GM19238 (cell line): ENCODE measurements around the gene ST6GAL2.

Experiments
- DNase-seq: peaks from one replicate; pipeline ENCODE4 v3.0.0; 2011; ENCODE audit warnings: low spot score; ENCODE audit not compliant: insufficient read length

Gene ST6GAL2

DNA sequence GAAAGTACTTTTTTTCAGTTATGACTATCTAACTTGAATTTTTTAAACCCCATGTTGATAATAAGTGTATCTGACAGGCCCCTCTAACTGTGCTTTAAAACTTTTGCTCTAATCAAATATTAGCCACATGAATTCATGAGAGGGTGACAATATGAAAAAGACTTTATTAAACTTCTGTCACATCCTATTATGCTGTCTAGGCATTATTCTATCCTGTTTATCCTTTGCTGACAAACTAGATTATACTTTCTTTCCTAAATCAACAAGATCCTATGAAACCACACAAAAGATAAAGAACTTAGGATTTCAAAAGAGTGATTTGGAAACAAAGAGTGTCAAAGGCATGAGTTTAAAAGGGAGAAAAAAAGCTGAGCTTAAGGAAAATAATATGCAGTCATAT lies 57.8 kb downstream of the ST6GAL2 start:
- DNase-seq: no peak

DNA sequence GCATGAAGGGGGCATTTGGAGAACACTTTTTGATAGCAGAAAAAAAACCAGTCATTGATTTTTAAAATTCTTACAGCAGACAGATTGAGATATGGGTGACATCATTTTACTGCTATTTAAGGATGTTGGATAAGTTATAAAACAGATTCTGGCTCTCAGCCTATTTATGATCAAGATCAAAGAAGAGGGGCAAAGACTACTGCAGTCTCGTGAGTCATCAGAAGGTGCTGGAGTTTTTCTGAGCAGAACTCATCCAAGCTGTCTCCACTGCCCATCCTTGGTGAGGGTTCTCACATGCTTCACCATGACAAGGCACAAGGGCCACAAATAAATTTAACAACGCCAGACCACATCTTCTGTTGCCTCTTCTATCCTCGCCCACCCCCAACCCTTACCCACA lies 58.8 kb downstream of the ST6GAL2 start:
- no peak for DNase-seq

- no peak for DNase-seq
Observed at GRCh38 chr2:106825161-106825560, 60.8 kb downstream of the ST6GAL2 start.

DNA sequence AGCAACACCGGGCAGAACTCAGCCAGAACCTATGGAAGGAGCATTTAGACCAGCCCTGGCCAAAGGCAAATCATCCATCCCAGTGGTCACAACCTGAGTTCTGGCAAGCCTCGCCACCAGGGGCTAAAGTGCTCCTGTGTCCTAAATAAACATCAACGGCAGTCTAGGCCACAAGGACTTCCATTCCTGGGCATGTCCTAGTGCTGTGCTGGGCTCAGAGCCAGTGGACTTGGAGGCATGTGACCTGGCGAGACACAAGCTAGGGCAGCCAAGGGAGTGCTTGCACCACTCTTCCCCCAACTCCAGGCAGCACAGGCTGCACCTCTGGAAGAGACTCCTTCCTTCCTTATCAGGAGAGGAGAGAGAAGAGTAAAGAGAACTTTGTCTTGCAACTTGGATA lies 69.0 kb downstream of the ST6GAL2 start:
- no peak for DNase-seq

DNA sequence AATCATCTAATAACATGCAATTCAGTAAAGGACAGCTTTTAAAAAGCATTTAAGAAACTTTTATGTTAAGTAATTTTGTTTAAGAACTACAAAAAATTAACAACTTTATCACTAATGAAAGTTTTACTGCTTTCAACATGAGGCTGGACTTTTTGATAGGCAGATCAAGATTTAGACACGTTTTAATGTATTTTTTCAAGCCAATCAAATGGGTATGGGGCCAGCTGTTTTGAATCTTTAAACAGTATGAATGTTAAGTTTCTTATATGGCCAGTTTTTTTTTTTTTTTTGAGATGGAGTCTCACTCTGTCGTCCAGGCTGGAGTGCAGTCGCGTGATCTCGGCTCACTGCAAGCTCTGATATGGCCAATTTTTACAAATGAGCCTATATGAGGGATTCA lies 73.1 kb downstream of the ST6GAL2 start:
- no peak for DNase-seq

DNA sequence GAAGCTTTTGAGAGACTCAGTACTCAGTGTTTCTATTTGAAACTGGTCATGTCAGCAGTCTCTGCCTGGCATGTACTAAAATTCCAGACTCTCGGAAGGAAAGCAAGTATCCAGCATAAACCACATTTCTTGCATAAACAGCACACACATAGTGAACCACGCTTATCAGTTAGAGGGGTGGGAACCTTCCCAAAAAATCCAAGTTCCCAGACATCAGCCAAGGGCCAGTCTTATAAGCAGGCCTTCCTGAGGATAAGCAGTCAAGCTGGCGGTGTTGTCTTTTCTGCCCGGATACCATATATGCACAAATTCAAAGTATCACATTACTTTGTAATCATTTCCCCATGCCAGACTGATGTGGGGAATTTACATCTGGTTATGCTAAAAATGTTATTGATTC lies 73.6 kb downstream of the ST6GAL2 start:
- DNase-seq: no peak

GRCh38 chr2:106805716-106806115 lies 80.3 kb downstream of the ST6GAL2 start:
- DNase-seq: no peak

DNA sequence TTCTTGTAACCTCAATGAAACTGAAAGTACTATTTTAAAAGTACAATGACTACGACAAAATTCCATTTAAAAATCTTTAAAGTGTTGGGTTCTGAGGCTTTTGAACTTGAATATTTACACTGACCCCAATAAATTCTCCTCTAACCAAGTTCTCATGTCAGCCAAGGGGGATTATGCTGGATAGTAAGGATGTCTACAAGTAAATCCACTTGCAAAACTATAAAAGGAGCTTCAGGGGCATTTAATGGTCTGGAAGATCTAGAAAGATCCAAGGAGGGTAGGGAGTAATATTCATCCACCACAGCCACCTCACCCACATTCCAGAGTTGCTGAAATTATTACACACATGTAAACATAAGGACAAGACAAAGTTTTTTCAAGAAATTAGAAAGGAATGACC lies 81.8 kb downstream of the ST6GAL2 start:
- no peak for DNase-seq

DNA sequence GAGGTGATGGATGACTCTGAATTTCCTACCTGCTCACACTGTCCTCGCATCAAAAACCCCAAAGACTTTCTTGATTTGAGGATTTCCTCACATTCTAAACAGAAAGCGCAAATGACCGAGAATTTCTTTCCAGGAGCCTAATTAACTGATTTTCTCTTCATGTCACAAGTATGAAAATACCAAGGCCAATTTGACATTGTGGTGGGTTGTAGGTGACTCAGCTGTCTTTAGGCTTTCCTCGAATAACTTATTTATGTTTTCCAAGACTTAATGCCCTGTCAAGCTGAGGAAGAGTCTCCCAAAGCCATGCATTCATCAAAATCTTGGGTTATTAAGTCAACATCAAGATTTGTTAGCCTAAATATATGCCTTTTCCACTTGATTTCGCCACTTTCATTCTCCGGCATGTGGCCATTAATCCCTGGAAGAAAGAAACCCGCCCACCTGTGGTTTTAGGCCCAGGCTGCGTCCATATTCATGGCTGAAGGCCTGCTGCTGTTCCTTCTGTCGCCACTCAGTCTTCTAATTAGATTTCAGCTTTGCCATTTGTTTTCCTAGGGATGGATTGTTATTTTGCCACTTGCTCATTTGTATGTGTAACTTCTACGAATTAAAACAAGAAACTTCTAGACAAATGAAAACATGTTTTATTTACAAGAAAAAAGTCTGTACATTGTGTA lies 84.9 kb downstream of the ST6GAL2 start:
- no peak for DNase-seq

DNA sequence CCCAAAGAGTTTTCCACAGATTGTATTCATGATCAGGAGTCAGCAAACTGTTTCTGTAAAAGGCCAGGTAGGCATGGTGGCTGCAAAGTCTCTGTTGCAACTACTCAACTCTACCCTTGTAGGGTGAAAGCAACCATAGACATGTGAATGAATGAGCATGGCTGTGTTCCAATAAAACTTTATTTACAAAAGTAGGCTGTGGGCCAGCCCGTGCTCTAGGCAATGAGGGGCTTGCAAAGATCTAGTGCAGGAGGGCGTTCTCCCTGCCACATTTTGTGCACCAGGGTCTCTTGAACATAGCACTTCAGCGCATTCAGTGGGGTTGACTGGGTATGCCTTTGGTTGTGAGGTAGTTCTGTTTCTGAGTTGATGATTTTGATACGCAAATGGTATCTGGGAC lies 85.8 kb downstream of the ST6GAL2 start:
- DNase-seq: no peak

DNA sequence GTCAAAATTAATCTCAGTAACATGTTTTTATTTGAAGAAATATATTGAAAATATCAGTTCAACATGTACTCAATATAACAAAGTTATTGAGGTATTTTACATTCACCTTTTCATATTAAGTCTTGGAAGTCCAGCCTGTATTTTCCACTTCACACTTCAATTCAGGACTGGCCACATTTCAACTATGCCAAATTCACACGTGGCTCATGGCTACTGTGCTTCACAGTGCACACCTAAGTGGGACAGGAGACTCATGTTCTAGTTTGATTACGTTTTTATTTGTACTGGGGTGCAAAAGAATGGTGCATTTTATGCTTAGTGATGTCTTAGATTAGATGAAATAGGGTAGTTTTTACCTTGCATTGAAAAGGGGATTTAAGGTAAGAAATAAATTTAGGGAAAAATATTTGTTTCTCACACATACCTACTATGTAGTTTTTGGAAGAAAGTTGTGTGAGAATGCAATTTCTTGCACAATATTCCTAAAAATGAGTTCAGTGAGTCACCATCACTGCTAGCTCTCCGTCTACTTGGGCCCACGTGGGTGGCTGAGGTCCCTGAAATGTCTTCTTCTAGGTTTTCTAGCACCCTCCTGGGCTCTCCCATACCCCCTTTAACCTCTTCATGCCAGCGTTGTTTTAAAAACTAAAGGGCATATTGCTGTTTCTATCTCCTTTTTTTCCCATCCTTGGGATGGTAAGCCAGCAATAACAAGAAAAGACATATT lies 87.0 kb downstream of the ST6GAL2 start:
- DNase-seq: no peak

DNA sequence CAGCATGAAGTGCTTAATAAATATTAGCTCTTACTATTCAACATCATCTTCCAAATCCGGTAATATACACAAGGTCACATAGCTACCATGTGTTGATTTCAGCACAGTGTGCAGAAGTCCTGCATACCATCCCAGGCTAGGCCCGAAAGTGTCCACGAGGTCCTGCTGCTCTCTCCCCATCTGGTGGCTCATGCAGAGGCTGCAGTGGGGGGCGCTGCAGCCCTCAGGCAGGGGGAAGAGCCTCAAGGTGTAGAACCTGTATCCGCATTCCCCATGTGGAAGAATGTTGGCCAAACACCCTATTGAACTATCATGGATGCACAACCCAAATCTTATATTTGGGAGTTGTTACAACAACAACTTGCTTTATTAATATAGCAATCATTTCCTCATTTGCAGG lies 88.5 kb downstream of the ST6GAL2 start:
- DNase-seq: no peak

- no peak for DNase-seq
Observed at GRCh38 chr2:106792671-106793070, 93.3 kb downstream of the ST6GAL2 start.

- DNase-seq: no peak
Observed at GRCh38 chr2:106789185-106789584, 96.8 kb downstream of the ST6GAL2 start.

- no peak for DNase-seq
Observed at GRCh38 chr2:106782681-106783080, 103.3 kb downstream of the ST6GAL2 start.

- no peak for DNase-seq
Observed at GRCh38 chr2:106781196-106781595, 104.8 kb downstream of the ST6GAL2 start.

DNA sequence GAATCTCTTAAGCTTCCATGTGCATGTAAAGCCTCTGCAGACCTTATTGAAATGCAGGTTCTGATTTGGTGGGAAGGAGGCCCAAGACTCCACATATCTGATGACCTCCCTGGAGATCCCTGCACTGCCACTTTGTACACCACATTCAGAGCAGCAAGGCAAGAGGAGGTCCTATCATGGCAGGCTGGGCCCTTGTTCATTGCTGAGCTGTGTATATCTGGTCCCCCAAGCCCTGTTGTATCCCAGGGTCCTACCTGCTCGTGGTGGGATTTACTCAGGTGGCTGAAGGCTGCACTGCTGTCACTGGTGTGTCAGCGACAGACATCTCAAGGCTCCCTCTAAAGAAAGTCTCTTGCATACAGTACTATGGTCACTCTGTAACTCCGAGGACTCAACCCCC lies 114.2 kb downstream of the ST6GAL2 start:
- no peak for DNase-seq

- DNase-seq: no peak
Observed at GRCh38 chr2:106770986-106771385, 115.0 kb downstream of the ST6GAL2 start.

- no peak for DNase-seq
Observed at GRCh38 chr2:106764614-106765013, 121.4 kb downstream of the ST6GAL2 start.

DNA sequence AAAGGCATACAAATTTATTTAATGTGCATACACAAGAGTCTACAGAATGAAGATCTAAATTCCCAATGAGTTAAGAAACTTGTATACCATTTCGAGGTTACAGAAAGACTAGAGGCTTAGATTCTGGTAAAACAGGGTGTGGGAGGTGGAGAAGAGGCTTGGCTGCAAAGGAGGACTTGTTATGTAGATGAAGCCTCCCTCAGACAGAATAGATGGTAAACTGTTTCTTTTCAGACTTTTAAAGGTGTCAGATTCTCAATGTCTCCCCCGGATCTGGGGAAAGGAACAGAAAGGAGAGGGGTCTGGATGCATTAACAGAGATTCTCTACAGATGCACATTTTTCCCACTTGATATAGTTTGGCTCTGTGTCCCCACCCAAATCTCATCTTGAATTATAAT lies 126.0 kb downstream of the ST6GAL2 start:
- no peak for DNase-seq

DNA sequence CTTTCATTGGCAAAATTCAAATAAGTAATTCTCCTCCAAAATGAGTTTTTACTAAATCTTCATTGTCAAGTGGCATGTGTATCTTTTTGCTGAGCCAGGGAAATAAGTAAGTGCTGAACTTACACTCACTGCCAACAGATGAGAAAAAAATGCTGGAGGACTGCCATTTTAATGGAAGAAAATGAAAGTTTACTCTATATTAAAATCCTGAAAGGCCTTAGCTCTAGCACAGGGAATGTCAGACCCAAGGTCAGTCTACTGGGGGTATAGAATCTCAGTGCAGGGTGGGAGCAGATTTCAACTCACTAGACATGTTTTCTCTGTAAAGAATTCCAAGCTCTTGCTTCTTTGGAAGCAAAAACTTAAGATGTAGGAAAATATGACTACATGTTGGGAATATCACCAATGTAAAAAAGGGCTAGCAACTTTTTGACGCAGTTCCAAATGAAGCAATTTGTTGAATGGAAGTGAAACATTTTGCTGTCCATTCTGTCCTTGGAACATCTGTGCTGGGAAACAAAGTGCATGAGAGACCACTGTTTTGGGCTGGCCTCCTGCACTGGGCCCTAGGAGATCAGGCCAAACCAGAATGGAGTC lies 127.0 kb downstream of the ST6GAL2 start:
- no peak for DNase-seq
